Natural killer cell treated with Interleukin-12 subunit alpha and Interleukin-12 subunit beta and Interleukin-15 and Interleukin-18, amount 100 ng/mL, for 72 hours (primary cell): Measurements from ENCODE around the gene AIMP2. TPM values are rescaled to one million over a fixed set of nuclear protein-coding genes. Genes with fewer than 3 reads are reported as not detected.
"Not testable (repeated sequence)": the region's sequence is repeated elsewhere in the genome, so short reads cannot be mapped to it uniquely, and the experiment has no call there.

ENCODE experiments used
- ATAC-seq, 2 donors: fragments of 150-1000 bp; cut with Tn5 transposase in 1 of 2; sonication (Bioruptor Pico), chemical (Tn5 transposase) in 1 of 2; 2 replicates each; pipeline ENCODE4 v1.10.0; 2021
- DNase-seq: peaks from one replicate; pipeline ENCODE4 v3.0.0; 2022; ENCODE audit warnings: low spot score
- H3K27ac Mint-ChIP-seq, 2 donors: 1 replicate in 1 of 2; 2 replicates in 1 of 2; pipeline ENCODE4 v1.8.0; 2022; ENCODE audit warnings: mixed read lengths in 2 of 2, mild to moderate bottlenecking in 1 of 2, moderate library complexity in 1 of 2
- H3K27me3 Mint-ChIP-seq, 2 donors: 1 replicate in 1 of 2; 2 replicates in 1 of 2; pipeline ENCODE4 v1.8.0; 2022; ENCODE audit warnings: mixed read lengths in 2 of 2
- H3K36me3 Mint-ChIP-seq: one replicate; pipeline ENCODE4 v1.8.0; 2022; ENCODE audit warnings: mixed read lengths
- H3K4me1 Mint-ChIP-seq, 2 donors: 1 replicate in 1 of 2; 2 replicates in 1 of 2; pipeline ENCODE4 v1.8.0; 2022; ENCODE audit warnings: low read depth in 2 of 2, mixed read lengths in 2 of 2, mild to moderate bottlenecking in 1 of 2
- H3K4me3 Mint-ChIP-seq: one replicate; pipeline ENCODE4 v1.8.0; 2022; ENCODE audit warnings: mixed read lengths
- H3K9me3 Mint-ChIP-seq: 2 replicates; pipeline ENCODE4 v1.8.0; 2022; ENCODE audit warnings: mixed read lengths
- total RNA-seq, 2 donors: library from RNA; stranded (reverse); gene quantifications; one replicate each; pipeline ENCODE4 v1.2.3, GENCODE V29; 2022

Gene AIMP2
- total RNA-seq: 10 to 100 TPM; 38.6 to 74.8 TPM

DNA sequence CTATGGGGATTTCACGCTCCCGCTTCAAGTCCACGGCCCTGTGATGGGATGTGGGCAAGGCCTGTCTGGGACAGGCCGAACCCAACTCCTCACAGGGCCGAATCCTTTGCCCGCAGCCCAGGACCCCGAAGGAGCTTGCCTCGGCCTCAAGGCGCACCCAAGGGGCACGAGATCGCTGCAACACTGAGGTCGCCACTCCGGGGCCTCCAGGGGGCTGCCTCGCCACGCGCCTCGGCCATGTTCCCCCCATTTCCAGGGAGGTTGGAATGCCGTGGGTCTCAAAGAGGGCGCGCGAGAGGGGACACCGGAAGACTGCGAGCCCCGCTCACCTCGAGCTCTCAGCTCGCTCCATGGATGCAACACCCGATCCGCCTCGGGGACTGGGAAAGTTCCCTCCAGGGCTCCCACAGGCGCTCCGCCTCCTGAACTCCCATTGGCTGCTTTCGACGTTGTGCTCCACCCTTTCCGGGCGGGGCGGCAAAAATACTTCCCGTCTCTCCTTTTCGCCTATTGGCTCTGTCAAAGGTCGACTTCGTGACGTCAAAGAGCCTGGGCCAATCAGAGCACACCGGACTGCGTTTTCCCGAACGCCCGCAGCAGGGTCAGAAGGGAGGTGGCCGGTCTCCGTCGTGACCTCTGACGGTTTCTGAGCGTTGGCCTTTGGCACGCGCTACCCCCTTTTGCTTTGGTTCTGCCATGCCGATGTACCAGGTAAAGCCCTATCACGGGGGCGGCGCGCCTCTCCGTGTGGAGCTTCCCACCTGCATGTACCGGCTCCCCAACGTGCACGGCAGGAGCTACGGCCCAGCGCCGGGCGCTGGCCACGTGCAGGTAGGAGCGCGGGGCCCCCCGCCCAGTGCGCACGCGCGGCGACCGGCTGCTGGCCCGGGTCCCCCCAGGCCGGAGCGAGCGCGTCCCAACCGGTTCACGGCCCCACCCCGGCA is at the start of gene AIMP2, which contains the start of gene PMS2:
AIMP2 (plus strand) TSS at position 605 of the 944 bp plus-strand sequence; CDS start at position 697, 92 bp downstream.
PMS2 (minus strand) TSS at position 382 of the 944 bp plus-strand sequence; CDS start at position 352, 30 bp downstream.
- H3K27me3 Mint-ChIP-seq: no peaks in the 10 kb centered on the region
- H3K4me3 Mint-ChIP-seq: peak within 1 kb of the TSS; percentile 93
- H3K9me3 Mint-ChIP-seq: no peaks in the 10 kb centered on the region
- H3K4me1 Mint-ChIP-seq: peaks cover 24 to 29% of the 10 kb centered on the region in 2 donors
- peak; percentile 98 to 99 for ATAC-seq
- peaks cover 5% of the 10 kb centered on the region for H3K36me3 Mint-ChIP-seq
- peak within 1 kb of the TSS; percentile 73 to 87 for H3K27ac Mint-ChIP-seq
- peak; percentile 98 for DNase-seq

DNA sequence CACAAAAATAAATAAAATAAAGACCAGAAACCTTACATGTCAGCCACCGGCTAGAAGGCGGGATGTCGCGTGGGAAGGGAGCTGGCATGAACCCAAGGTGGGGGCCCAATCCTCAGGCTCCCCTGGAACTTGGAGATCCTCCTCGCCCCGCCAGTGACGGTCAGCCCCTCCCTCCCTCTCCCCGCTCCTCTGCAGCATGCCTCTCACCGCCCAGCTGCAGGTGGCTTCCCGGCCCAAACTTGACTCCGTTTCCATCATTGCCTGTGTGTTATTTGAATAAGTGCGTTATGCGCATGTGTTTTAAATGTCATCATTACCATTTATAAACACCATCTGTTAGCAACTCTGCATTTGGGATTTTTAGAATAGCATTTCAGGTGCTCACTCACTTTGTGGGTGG is 45.9 kb upstream of the AIMP2 start:
- not testable (repeated sequence) for H3K27me3 Mint-ChIP-seq, H3K9me3 Mint-ChIP-seq

GRCh38 chr7:5963810-5964209 is 45.3 kb upstream of the AIMP2 start:
- H3K9me3 Mint-ChIP-seq, ATAC-seq, H3K4me3 Mint-ChIP-seq, H3K4me1 Mint-ChIP-seq, H3K27ac Mint-ChIP-seq, H3K36me3 Mint-ChIP-seq, H3K27me3 Mint-ChIP-seq, DNase-seq: not testable (repeated sequence)

More for the DNA sequence above, 45.9 kb upstream of the AIMP2 start:
- H3K4me3 Mint-ChIP-seq, H3K36me3 Mint-ChIP-seq, DNase-seq, H3K4me1 Mint-ChIP-seq, ATAC-seq, H3K27ac Mint-ChIP-seq: not testable (repeated sequence)

DNA sequence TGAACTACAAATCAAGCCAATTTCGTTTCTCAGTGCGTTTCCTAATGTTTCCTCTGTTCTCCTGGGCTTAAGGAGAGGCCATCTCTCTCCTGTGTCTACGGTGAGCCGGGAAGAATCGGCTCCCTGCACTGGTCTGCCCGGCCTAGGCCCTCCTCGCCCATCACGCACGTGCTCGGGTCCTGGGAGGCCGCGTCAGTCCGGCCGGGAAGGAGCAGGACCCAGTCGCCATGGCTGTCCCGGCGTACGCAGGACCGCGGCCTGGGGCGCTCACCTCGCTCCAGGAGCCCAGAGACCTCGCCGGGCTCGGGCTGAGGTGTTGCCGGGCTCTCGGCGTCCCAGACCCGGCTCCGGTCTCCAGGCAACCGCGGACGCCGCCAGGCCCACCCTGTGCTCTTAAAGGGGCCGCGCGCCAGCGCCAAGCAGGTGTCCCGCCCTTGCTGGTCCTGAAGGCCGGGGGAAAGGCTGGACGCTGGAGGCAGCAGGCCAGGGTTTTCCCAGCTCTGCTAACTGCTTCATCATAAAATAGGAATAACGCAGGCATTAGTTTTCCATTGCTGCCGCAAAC is 38.6 kb upstream of the AIMP2 start, which contains the start of gene RSPH10B:
RSPH10B (minus strand) TSS at position 343 of the 565 bp plus-strand sequence. CDS start 3,573 bp downstream, outside the sequence.
- DNase-seq, H3K9me3 Mint-ChIP-seq, H3K27me3 Mint-ChIP-seq, H3K4me1 Mint-ChIP-seq, H3K27ac Mint-ChIP-seq, H3K4me3 Mint-ChIP-seq, H3K36me3 Mint-ChIP-seq: not testable (repeated sequence)
- peak; percentile 14 to 50 for ATAC-seq

DNA sequence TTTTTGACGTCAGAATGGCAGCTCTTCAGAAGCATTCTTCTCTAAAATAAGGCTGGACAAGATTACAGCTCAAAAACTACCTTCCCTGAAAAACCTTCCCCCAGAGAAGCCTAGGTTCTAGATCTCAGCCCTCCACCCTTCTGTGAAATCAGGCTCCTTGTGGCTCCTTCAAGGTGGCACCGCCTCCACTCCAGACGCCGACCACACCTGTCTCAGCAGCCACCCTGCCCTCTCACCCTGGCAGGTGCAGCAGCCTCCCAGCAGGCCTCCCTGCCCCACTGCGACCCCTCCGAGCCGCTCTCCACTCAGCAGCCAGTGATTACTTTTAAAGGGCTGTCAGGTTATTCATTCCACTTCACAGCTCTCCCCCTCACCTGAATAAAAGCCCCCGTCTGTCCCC is 35.5 kb upstream of the AIMP2 start:
- DNase-seq, H3K4me1 Mint-ChIP-seq, H3K36me3 Mint-ChIP-seq, H3K4me3 Mint-ChIP-seq, H3K27ac Mint-ChIP-seq, H3K9me3 Mint-ChIP-seq, ATAC-seq, H3K27me3 Mint-ChIP-seq: not testable (repeated sequence)

DNA sequence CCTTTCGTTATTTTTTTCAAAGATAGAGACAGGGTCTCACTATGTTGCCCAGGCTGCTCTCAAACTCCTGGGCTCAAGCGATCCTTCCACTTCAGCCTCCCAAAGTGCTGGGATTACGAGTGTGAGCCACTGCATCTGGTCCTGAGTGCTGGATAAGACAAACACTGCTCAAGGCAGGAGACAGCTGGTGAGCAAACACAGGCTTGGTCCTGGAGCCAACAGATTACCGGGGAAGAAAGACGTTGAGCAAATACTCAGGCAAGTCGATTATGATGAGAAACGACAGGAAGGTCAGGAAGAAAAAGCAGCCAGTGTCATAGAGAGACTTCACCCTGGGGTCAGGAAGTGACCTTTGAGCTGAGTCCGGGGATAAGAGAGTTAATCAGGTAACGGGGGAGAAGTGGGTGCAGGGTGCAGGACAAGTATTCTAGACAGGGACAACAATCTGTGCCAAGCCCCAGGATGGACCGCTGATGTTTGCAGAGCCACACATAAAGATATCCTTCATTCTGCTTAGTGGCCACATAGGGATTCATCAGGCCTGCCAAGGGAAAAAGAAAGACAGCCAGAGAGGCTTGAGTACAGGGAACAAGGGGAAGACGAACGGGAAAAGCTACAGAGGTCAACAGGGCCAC is 29.3 kb upstream of the AIMP2 start:
- not testable (repeated sequence) for H3K4me3 Mint-ChIP-seq, DNase-seq, H3K9me3 Mint-ChIP-seq, H3K4me1 Mint-ChIP-seq, ATAC-seq, H3K27ac Mint-ChIP-seq, H3K36me3 Mint-ChIP-seq, H3K27me3 Mint-ChIP-seq

- H3K9me3 Mint-ChIP-seq, DNase-seq, H3K36me3 Mint-ChIP-seq, H3K27ac Mint-ChIP-seq, H3K4me3 Mint-ChIP-seq, ATAC-seq, H3K27me3 Mint-ChIP-seq, H3K4me1 Mint-ChIP-seq: not testable (repeated sequence)
These were observed 22.0 kb upstream of the AIMP2 start for GRCh38 chr7:5987061-5987460.

DNA sequence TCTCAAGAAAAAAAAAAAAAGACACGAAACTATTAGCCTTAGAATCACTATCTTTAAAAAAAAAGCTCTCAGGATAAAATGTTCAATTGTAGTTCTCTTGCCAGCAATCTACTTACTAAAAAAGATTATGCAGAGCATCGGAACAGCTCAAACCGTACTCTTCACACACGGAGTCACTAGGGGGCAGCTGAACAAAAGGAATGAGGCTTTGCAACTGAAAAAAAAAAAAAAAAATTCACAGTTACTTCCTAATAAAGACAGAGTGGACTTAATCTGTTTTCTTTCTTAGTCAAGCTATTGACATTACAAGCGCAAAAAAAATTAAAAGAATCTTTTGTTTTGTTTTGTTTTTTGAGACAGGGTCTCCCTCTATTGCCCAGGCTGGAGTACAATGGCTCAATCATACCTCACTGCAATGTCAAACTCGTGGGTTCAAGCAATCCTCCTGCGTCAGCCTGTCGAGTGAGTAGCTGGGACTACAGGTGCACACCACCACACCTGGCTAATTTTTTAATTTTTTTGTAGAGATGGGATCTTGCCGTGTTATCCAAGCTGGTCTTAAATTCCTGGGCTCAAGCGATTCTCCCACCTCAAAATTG is 11.8 kb upstream of the AIMP2 start:
- H3K36me3 Mint-ChIP-seq: peaks cover 4% of the 10 kb centered on the region
- H3K4me1 Mint-ChIP-seq: no peaks in the 10 kb centered on the region
- DNase-seq: no peak
- no peak overlapping the region for H3K27ac Mint-ChIP-seq
- H3K27me3 Mint-ChIP-seq: no peaks in the 10 kb centered on the region
- no peaks in the 10 kb centered on the region for H3K9me3 Mint-ChIP-seq
- no peak for ATAC-seq
- H3K4me3 Mint-ChIP-seq: no peak overlapping the region

DNA sequence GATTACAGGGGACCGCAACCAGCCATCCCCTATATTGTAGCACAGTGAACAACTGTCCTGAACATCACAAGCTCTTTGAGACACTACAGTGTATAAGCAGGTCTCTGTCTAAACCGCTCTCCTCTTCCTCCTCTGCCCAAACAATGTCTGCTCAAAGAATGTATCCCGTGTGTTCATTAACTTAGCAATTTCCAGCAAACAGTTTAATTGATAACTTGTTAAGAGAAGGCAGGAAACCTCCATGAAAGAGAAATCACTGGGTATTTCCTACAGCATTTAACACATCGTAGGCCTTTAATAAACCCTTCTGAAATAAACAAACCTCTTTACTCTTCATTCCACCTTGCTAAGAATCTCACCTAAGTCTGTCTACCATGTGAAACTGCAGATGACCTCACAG is 1.7 kb upstream of the AIMP2 start:
- Mint-ChIP-seq H3K27ac (peak overlapping the region in 1 of 2 donors; percentile 72), H3K4me1 (peaks cover 20 to 23% of the 10 kb centered on the region in 2 donors), H3K36me3 (no peaks in the 10 kb centered on the region), H3K27me3 (no peaks in the 10 kb centered on the region), H3K9me3 (no peaks in the 10 kb centered on the region), H3K4me3 (peak overlapping the region; percentile 93)
- DNase-seq (no peak), ATAC-seq (no peak)

DNA sequence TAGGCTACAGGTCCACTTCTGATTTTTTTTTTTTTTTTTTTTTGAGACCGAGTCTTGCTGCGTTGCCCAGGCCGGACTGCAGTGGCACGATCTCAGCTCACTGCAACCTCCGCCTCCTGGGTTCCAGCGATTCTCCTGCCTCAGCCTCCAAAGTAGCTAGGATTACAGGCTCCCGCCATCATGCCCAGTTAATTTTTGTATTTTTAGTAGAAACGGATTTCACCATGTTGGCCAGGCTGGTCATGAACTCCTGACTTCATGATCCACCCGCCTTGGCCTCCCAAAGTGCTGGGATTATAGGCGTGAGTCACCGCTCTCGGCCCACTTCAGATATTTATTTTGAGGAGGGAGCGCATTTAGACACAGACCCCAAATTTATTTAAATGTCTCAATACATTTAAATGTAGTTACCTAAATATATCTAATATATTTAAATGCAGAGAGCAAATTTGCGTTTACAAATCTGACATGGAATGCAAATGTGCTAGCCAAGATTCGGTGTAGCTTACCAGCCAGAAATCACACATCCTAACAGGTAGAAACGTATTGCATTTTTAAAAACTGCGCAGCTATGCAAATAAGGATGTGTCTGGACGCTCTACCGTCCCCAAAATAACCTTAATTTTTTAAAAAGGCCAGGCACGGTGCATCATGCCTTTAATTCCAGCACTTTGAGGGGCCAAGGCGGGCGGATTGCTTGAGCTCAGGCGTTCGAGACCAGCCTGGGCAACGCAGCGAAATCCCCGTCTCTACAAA is 1.1 kb upstream of the AIMP2 start:
- not testable (repeated sequence) for DNase-seq, H3K36me3 Mint-ChIP-seq, ATAC-seq, H3K9me3 Mint-ChIP-seq, H3K27me3 Mint-ChIP-seq
- Mint-ChIP-seq H3K4me1 (peaks cover 24 to 29% of the 10 kb centered on the region in 2 donors), H3K4me3 (peak overlapping the region; percentile 93), H3K27ac (peak overlapping the region in 1 of 2 donors; percentile 72)

DNA sequence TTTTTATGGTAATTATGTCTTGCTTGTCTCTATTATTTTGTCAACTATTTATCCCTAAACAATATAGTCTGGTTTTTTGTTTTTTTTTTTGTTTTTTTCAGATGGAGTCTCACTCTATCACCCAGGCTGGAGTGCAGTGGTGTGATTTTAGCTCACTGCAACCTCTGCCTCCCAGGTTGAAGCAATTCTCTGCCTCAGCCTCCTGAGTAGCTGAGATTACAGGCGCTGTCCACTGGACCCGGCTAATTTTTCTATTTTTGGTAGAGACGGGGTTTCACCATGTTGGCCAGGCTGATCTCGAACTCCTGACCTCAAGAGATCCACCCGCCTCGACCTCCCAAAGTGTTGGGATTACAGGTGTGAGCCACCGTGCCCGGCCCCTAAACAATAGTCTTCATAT is 1.3 kb downstream of the AIMP2 start:
- not testable (repeated sequence) for H3K36me3 Mint-ChIP-seq, DNase-seq, ATAC-seq, H3K9me3 Mint-ChIP-seq, H3K27me3 Mint-ChIP-seq
- Mint-ChIP-seq H3K27ac (peak overlapping the region; percentile 73 to 87), H3K4me3 (peak overlapping the region; percentile 93), H3K4me1 (peaks cover 24 to 29% of the 10 kb centered on the region in 2 donors)

DNA sequence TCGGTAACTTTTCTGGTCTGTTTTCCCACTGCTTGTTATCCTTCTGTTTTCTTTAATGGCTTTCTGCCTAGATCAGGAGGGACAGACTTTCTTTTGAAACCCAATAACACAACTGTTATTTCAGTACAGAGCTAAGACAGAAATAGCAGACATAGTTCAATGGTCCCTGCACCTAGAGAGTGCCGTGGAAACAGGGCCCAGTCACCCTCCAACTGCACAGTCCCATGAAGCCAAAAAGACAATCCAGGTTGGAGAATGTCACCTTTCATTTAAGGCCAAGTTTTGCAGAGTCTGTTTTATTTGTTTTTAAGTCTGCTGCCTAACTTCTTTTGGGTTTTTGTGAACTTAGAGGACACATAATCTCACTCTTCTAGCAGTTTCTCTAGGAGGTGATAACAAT is 2.5 kb downstream of the AIMP2 start:
- no peaks in the 10 kb centered on the region for H3K27me3 Mint-ChIP-seq
- no peaks in the 10 kb centered on the region for H3K9me3 Mint-ChIP-seq
- H3K4me1 Mint-ChIP-seq: peaks cover 24 to 29% of the 10 kb centered on the region in 2 donors
- H3K36me3 Mint-ChIP-seq: peaks cover 5% of the 10 kb centered on the region
- peak overlapping the region; percentile 93 for H3K4me3 Mint-ChIP-seq
- H3K27ac Mint-ChIP-seq: peak overlapping the region; percentile 73 to 87
- no peak for DNase-seq
- no peak for ATAC-seq
